IPS-15b (cell line): ENCODE measurements around the gene GLB1L.
"Not testable (repeated sequence)": the region's sequence is repeated elsewhere in the genome, so short reads cannot be mapped to it uniquely, and the experiment has no call there.

Source experiments
- H3K27me3 ChIP-seq: one replicate; pipeline ENCODE4 v1.6.1; 2013; ENCODE audit warnings: low read length; ENCODE audit not compliant: control insufficient read depth, insufficient read depth
- H3K36me3 ChIP-seq: one replicate; pipeline ENCODE4 v1.6.1; 2013; ENCODE audit warnings: low read length; ENCODE audit not compliant: control insufficient read depth, insufficient read depth
- H3K4me1 ChIP-seq: one replicate; pipeline ENCODE4 v1.6.1; 2013; ENCODE audit warnings: mild to moderate bottlenecking, low read length; ENCODE audit not compliant: control insufficient read depth, insufficient read depth
- H3K4me3 ChIP-seq: one replicate; pipeline ENCODE4 v1.5.1; 2013; ENCODE audit warnings: low read depth, low read length
- H3K9ac ChIP-seq: one replicate; pipeline ENCODE4 v1.6.1; 2013; ENCODE audit warnings: low read depth, mild to moderate bottlenecking, low read length
- H3K9me3 ChIP-seq: one replicate; pipeline ENCODE4 v1.6.1; 2013; ENCODE audit warnings: mild to moderate bottlenecking, low read length; ENCODE audit not compliant: control insufficient read depth, insufficient read depth

GLB1L gene

DNA sequence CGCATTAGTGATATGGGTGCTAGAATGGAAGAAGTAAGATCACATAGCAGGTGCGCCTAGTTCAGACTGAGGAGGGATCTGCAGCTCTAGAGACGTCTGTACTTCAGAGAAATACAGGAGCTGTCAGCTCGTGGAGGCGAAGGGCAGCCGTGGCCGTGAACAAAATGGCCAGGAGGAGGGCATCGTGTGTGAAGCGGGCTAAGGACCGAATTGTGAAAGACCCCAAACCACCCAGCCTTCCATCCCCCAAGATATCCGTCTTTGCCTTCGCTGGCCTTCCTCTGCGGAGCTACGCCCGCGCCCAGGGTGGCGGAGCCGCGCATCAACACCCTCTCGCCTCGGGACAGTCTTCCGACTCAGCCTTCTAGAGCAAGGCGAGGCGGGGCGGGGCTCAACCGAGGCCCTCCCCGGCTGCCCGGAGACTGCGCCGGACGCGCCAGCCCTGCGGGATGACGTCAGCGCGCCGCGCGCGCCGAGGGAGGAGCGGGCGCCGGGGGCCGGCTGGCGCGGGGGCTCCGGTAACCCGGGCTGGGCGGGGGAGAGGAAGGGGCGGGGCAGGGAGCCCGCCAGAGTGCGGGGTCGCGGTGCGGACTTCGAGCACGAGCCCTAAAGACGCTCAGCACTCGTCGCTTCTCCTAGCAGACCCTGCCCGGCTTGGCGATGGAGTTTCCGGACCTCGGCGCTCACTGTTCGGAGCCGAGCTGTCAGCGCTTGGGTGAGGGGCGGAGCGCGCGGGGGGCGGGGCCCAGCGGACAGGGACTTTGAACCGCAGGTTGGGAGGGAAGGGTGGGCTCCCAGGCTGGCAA lies 38.7 kb downstream of the GLB1L start, which contains the start of gene ZFAND2B:
Gene ZFAND2B (plus strand): TSS at position 455 of the 806 bp plus-strand sequence. CDS start 206 bp downstream, at position 661.
- peak within 1 kb of the TSS; percentile 85 for H3K9ac ChIP-seq

DNA sequence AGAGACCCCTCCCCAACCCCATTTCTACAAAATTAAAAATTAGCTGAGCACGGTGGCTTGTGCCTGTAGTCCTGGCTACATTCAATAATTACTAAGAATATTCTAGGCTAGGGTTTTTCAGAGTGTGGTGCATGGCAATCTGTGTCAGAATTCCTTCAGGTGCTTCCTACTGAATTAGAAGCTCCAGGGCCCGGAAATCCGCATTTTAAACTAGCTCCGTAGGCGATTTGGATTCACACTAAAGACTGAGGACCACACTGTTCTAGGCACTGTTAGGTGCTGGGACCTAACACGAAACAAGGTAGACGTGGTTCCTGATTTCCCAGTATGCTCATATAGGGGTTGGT lies 39.3 kb downstream of the GLB1L start:
- H3K4me1 ChIP-seq, result peaks cover 5% of the 10 kb centered on the region
- no peaks in the 10 kb centered on the region for H3K27me3 ChIP-seq
- peak overlapping the region; percentile 85 for H3K9ac ChIP-seq
- peak overlapping the region; percentile 93 for H3K4me3 ChIP-seq
- H3K9me3 ChIP-seq, result no peaks in the 10 kb centered on the region
- peaks cover 20% of the 10 kb centered on the region for H3K36me3 ChIP-seq

More for the DNA sequence above, 38.7 kb downstream of the GLB1L start, which contains the start of gene ZFAND2B:
- Histone ChIP-seq H3K4me1 (peaks cover 5% of the 10 kb centered on the region), H3K4me3 (peak within 1 kb of the TSS; percentile 93), H3K9me3 (no peaks in the 10 kb centered on the region), H3K36me3 (peaks cover 20% of the 10 kb centered on the region), H3K27me3 (no peaks in the 10 kb centered on the region)

DNA sequence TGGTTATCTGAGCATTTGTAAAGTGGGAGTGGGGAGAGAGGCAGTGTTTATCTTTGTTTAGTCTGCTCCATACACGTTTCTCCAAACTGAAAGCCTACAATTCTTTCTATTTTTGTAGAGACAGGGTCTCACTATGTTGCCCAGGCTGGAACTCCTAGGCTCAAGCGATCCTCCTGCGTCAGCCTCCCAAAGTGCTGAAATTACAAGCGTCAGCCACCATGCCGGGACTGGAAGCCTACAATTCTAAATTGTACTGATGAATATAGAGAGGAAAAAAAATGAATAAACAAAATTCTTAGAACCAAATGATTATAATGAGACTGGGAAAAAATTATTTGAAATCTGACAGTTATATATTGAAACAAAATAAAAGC lies 40.1 kb downstream of the GLB1L start:
- peaks cover 12% of the 10 kb centered on the region for H3K36me3 ChIP-seq
- no peaks in the 10 kb centered on the region for H3K27me3 ChIP-seq
- H3K9ac ChIP-seq, result no peak overlapping the region
- H3K9me3 ChIP-seq, result no peaks in the 10 kb centered on the region
- peaks cover 5% of the 10 kb centered on the region for H3K4me1 ChIP-seq
- no peak overlapping the region for H3K4me3 ChIP-seq

- no peak overlapping the region for H3K4me3 ChIP-seq
These were observed 40.6 kb downstream of the GLB1L start for GRCh38 chr2:219204425-219205164.

GRCh38 chr2:219201331-219201730 lies 43.9 kb downstream of the GLB1L start:
- not testable (repeated sequence) for H3K4me3 ChIP-seq, H3K36me3 ChIP-seq, H3K9me3 ChIP-seq, H3K9ac ChIP-seq, H3K4me1 ChIP-seq, H3K27me3 ChIP-seq

More at GRCh38 chr2:219204425-219205164, 40.6 kb downstream of the GLB1L start:
- peaks cover 9% of the 10 kb centered on the region for H3K36me3 ChIP-seq
- no peak overlapping the region for H3K9ac ChIP-seq
- peaks cover 5% of the 10 kb centered on the region for H3K4me1 ChIP-seq
- H3K9me3 ChIP-seq, result no peaks in the 10 kb centered on the region
- H3K27me3 ChIP-seq, result no peaks in the 10 kb centered on the region

DNA sequence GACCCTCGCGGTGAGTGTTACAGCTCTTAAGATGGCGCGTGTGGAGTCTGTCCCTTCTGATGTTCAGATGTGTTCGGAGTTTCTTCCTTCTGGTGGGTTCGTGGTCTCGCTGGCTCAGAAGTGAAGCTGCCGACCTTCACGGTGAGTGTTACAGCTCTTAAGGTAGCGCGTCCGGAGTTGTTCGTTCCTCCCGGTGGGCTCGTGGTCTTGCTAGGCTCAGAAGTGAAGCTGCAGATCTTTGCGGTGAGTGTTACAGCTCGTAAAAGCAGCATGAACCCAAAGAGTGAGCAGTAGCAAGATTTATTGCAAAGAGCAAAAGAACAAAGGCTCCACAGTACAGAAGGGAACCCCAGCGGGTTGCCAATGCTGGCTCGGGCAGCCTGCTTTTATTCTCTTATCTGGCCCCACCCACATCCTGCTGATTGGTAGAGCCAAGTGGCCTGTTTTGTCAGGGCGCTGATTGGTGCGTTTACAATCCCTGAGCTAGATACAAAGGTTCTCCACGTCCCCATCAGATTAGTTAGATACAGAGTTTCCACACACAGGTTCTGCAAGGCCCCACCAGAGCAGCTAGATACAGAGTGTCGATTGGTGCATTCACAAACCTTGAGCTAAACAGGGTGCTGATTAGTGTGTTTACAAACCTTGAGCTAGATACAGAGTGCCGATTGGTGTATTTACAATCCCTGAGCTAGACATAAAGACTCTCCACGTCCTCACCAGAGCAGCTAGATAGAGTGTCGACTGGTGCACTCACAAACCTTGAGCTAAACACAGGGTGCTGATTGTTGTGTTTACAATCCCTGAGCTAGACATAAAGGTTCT lies 44.5 kb downstream of the GLB1L start:
- not testable (repeated sequence) for H3K9ac ChIP-seq, H3K4me1 ChIP-seq, H3K27me3 ChIP-seq, H3K36me3 ChIP-seq, H3K4me3 ChIP-seq, H3K9me3 ChIP-seq

GRCh38 chr2:219199470-219200211 lies 45.6 kb downstream of the GLB1L start:
- no peak overlapping the region for H3K9ac ChIP-seq
- no peaks in the 10 kb centered on the region for H3K27me3 ChIP-seq
- H3K4me1 ChIP-seq, result no peaks in the 10 kb centered on the region
- no peaks in the 10 kb centered on the region for H3K9me3 ChIP-seq
- H3K4me3 ChIP-seq, result no peak overlapping the region
- no peaks in the 10 kb centered on the region for H3K36me3 ChIP-seq

DNA sequence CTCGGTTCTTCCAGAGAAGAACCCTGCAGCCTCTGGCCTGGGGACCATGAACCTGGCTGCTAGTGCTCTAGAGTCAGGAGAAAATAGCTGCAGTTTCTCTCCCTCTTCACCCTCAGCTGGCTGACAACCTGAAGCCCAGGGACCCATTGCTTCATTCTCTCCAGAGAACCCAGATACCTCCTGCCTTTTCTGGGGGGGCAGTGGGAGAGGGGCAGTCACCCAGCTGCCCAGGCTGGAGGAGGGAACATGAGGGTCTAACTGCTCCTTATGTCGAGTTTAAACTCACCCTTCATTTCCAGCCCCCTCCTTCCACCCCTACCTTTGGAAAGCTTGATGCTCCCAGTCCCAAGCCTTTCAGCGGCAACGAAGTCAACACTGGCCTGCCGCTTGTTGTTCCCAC lies 46.3 kb downstream of the GLB1L start:
- Histone ChIP-seq H3K4me1 (no peaks in the 10 kb centered on the region), H3K9ac (no peak overlapping the region), H3K27me3 (no peaks in the 10 kb centered on the region), H3K4me3 (no peak overlapping the region), H3K36me3 (no peaks in the 10 kb centered on the region), H3K9me3 (no peaks in the 10 kb centered on the region)

DNA sequence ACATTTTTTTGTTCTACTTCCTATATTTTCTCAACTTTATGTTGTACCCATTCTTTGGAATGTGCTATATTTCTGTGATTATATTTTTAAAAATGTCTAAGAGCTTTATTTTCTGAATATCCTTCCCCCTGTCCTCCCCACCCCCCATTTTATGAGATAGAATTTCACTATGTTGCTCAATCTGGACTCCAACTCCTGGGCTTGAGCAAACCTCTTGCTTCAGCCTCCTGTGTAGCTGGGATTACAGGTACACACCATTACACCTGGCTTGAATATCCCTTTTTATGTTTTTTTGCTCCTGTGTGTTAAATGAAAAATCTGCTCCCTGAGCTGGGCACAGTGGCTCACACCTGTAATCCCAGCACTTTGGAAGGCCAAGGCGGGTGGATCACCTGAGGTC lies 47.9 kb downstream of the GLB1L start:
- H3K4me3 ChIP-seq, result no peak overlapping the region
- H3K9me3 ChIP-seq, result no peaks in the 10 kb centered on the region
- H3K27me3 ChIP-seq, result no peaks in the 10 kb centered on the region
- H3K4me1 ChIP-seq, result no peaks in the 10 kb centered on the region
- H3K9ac ChIP-seq, result no peak overlapping the region
- H3K36me3 ChIP-seq, result no peaks in the 10 kb centered on the region

DNA sequence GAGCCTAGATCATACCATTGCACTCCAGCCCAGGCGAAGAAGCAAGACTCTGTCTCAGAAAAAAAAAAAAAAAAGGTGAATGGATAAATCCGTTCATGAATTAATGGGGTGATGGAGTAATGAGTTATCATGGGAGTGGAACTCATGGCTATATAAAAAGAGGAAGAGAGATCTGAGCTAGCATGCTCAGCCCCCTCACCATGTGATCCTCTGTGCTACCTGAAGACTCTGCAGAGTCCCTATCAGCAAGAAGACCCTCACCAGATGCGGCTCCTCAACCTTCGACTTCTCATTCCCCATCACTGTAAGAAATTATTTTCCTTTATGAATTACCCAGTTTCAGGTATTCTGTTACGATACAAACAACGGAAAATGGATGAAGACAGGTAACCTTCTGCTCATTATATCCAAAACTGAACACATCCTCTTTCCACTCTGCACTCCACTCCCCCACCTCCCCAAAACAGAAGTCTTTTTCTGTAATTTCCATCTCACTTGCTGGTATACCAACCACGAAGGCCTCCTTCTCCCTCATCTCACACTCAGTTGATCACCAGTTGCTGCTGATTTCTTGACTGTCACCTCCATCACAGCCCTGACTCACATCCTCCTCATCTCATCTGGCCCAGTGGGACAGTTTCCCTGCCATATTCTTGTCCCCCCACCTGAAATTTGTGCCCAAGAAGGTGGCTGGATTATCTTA lies 58.3 kb downstream of the GLB1L start:
- Histone ChIP-seq H3K36me3 (peaks cover 11% of the 10 kb centered on the region), H3K9me3 (no peaks in the 10 kb centered on the region), H3K4me1 (no peaks in the 10 kb centered on the region), H3K4me3 (no peak overlapping the region), H3K9ac (no peak overlapping the region), H3K27me3 (no peaks in the 10 kb centered on the region)
